ENCODE measurements around the gene PLXND1. TPM values are rescaled to one million over a fixed set of nuclear protein-coding genes. Genes with fewer than 3 reads are reported as not detected.

PLXND1 gene
- total and polyA plus RNA-seq, 9 donors, result 21.6 to 120 (median 57.1) TPM

DNA sequence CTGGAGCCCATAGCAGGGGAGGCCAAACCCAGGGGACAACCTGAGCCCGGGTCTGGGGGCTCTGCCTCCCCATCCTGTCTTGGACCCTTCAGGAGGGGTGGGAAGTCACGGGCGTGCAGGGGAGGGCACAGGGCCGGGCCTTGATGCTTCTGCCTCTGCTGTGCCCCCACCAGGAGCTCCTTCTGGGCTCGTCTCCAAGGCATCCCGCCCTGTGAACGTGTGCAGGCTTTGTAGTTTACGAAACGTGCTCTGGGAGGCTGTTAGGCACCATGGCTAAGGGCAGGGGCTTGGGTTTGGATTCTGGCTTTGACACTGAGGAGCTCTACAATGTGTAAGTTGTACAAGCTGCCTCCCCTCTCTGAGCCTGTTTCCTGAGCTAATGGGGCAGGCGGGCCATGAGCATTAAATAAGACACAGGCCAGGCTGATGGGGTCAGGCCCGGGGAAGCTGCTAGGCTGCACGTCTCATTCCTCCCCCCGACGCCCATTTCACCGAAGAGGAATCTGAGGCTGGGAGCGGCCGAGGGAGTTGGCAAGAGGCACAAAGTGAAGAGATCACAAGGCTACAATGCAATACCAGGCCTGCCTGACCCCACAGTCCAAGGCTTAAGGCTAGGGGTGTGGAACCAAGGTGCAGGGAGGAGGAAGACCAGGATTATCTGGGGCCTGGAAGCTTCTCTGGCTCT lies 19.6 kb downstream of the PLXND1 start:
- Histone ChIP-seq H3K4me1 (ENCODE audit: insufficient read depth) (peaks cover 1% of the 10 kb centered on the region), H3K9me3 (no peaks in the 10 kb centered on the region), H3K27ac (no peak overlapping the region), H3K27me3 (no peaks in the 10 kb centered on the region), H3K4me3 (no peak overlapping the region), H3K36me3 (no peaks in the 10 kb centered on the region)
- intact Hi-C loops (cut with DNase I), result no loop called here
- DNase-seq, result no peak
- 46 to 60% (median 52%) methylated on average over 17 of the region's 17 CpGs for WGBS, 3 donors
- TF ChIP-seq EP300 (IDR thresholded peaks at IDR 0.05) (no peak), CTCF (IDR thresholded peaks at IDR 0.05) (no peak), POLR2A (IDR thresholded peaks at IDR 0.05) (no peak)

DNA sequence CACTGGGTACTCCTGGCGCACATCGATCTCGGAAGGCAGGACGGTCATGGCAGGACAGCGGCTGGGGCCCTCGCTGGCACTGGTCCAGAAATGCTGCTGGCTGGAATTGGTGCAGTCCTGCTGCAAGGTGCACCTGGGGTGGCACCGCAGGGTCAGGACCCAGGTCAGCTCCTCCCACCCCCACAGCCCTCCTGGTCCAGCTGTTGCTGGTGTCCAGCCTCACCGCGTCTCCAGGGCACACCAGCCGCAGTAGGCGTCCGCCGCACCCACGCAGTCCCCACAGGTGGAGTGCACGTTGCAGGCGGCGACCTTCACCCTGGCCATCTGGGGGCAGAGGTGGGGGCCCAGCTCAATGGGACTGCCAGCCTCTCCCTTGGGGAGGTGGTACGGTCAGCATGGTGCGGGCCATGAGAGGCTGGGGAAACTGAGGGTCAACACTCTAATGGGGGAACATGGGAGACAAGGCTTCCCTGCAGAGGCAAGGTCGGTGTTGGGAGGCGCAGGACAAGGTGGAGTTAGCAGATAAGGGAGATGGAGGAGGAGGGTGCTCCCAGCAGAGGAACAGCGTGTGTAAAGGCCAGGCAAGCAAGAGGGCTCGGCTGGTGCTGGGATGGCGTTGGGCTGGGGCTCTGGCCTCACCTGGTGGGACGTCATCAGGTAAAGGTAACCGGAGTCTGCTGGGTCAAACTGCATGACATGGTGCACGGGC lies 20.4 kb downstream of the PLXND1 start:
- no peak overlapping the region for H3K4me3 ChIP-seq
- 92 to 94% (median 94%) methylated on average over 23 to 27 of the region's 27 CpGs for WGBS, 3 donors
- intact Hi-C loops (cut with DNase I), result no loop called here
- no peaks in the 10 kb centered on the region for H3K36me3 ChIP-seq
- no peaks in the 10 kb centered on the region for H3K27me3 ChIP-seq
- DNase-seq, result no peak
- no peaks in the 10 kb centered on the region for H3K4me1 ChIP-seq (ENCODE audit: insufficient read depth)
- H3K9me3 ChIP-seq, result no peaks in the 10 kb centered on the region
- TF ChIP-seq POLR2A (IDR thresholded peaks at IDR 0.05) (no peak), EP300 (IDR thresholded peaks at IDR 0.05) (no peak), CTCF (IDR thresholded peaks at IDR 0.05) (no peak)
- no peak overlapping the region for H3K27ac ChIP-seq

DNA sequence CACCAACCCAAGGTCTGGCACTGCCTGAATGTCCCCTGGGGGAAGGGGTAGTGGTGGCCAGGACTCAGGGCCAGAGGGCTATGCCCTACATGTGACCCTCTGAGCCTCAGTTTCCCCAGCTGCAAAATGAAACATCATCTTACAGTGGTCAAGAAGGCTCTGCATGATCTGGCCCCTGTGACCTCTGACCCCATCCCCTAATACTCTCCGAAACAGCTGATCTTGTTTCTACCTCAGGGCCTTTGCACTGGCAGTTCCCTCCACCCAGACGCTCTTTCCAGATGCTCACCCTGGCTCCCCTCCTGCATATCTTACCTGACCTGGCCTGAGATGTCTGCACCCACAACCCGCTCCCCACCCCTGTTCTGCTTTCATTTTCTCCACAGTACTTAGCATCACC lies 21.8 kb downstream of the PLXND1 start:
- H3K27ac ChIP-seq, result no peak overlapping the region
- WGBS, 3 donors, result 66 to 93% (median 86%) methylated on average over 3 of the region's 3 CpGs
- intact Hi-C loops (cut with DNase I), result no loop called here

GRCh38 chr3:129583289-129583688 lies 23.2 kb downstream of the PLXND1 start:
- intact Hi-C loops (cut with DNase I), result no loop called here
- H3K27me3 ChIP-seq, result no peaks in the 10 kb centered on the region
- TF ChIP-seq CTCF (IDR thresholded peaks at IDR 0.05), result no peak
- no peak for TF ChIP-seq EP300 (IDR thresholded peaks at IDR 0.05)
- TF ChIP-seq POLR2A (IDR thresholded peaks at IDR 0.05), result no peak
- DNase-seq, result no peak
- no peak overlapping the region for H3K4me3 ChIP-seq
- H3K4me1 ChIP-seq (ENCODE audit: insufficient read depth), result no peaks in the 10 kb centered on the region
- WGBS, 3 donors, result 89 to 94% (median 91%) methylated on average over 9 of the region's 9 CpGs
- no peak overlapping the region for H3K27ac ChIP-seq
- H3K9me3 ChIP-seq, result no peaks in the 10 kb centered on the region
- H3K36me3 ChIP-seq, result no peaks in the 10 kb centered on the region

More for the DNA sequence above, 21.8 kb downstream of the PLXND1 start:
- TF ChIP-seq EP300 (IDR thresholded peaks at IDR 0.05), result no peak
- TF ChIP-seq CTCF (IDR thresholded peaks at IDR 0.05), result no peak
- no peak for TF ChIP-seq POLR2A (IDR thresholded peaks at IDR 0.05)
- no peaks in the 10 kb centered on the region for H3K4me1 ChIP-seq (ENCODE audit: insufficient read depth)
- H3K4me3 ChIP-seq, result no peak overlapping the region
- H3K27me3 ChIP-seq, result no peaks in the 10 kb centered on the region
- DNase-seq, result no peak
- no peaks in the 10 kb centered on the region for H3K9me3 ChIP-seq
- no peaks in the 10 kb centered on the region for H3K36me3 ChIP-seq
